ENCODE data around the gene TNS1.

TNS1 gene

DNA sequence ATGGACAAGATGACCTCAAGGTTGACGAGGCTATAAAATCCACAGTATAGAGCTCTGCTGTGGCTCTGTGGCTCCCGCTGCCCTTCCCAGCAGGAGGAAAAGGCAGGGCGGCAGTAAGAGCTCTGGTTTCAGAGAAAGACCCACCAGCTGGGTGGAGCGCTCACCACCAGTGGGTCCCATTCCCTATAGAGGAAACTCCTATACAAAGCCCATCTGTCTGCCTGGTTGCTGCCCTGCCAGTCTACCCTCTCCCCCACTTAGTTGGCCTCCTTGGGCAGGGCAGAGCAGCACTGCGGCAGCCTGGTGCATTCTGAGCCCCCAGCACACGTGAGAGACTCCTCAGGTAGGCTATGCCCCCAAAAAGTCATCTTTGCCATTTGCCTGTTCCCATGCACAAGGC is 26.5 kb downstream of the TNS1 start:
- Histone ChIP-seq H3K27me3 (ENCODE audit: insufficient read depth, poor library complexity, severe bottlenecking) (no peaks in the 10 kb centered on the region), H3K27ac (replicated peaks) (no peak overlapping the region), H3K4me3 (replicated peaks; ENCODE audit: insufficient read depth, low read length) (no peak overlapping the region)
- no peak for TF ChIP-seq POLR2AphosphoS5 (IDR thresholded peaks at IDR 0.05; ENCODE audit: low read depth)
- TF ChIP-seq, protein P1, sequence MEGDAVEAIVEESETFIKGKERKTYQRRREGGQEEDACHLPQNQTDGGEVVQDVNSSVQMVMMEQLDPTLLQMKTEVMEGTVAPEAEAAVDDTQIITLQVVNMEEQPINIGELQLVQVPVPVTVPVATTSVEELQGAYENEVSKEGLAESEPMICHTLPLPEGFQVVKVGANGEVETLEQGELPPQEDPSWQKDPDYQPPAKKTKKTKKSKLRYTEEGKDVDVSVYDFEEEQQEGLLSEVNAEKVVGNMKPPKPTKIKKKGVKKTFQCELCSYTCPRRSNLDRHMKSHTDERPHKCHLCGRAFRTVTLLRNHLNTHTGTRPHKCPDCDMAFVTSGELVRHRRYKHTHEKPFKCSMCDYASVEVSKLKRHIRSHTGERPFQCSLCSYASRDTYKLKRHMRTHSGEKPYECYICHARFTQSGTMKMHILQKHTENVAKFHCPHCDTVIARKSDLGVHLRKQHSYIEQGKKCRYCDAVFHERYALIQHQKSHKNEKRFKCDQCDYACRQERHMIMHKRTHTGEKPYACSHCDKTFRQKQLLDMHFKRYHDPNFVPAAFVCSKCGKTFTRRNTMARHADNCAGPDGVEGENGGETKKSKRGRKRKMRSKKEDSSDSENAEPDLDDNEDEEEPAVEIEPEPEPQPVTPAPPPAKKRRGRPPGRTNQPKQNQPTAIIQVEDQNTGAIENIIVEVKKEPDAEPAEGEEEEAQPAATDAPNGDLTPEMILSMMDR (IDR thresholded peaks at IDR 0.05; ENCODE audit: insufficient read depth, low read length): no peak
- no peak for TF ChIP-seq REST (IDR thresholded peaks at IDR 0.05; ENCODE audit: insufficient replicate concordance, low read depth)
- no peak for TF ChIP-seq SPI1 (IDR thresholded peaks at IDR 0.05; ENCODE audit: borderline replicate concordance, low read depth)
- TF ChIP-seq GABPA (IDR thresholded peaks at IDR 0.05; ENCODE audit: low read depth): no peak
- no peak for DNase-seq (ENCODE audit: low read depth in 1 of 2, low spot score in 1 of 2)

DNA sequence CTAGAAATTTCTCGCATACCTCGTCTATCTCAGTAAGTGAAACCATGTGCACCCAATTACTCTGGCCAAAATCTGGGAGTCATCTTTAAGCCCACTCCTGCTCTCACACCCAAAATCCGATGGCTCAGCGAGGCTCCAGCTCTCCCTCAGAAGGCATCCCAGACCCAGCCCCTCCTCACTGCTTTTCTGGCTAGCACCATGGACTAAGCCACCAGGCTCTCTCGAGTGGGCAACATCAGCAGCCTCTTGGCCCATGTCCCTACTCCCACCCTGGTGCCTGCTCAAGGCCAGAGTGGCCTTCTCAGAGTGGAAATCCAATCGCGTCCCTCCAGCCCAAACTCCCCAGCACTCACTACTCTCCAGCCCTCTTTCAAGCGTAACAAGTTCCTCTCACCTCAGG is 27.2 kb downstream of the TNS1 start:
- no peak for DNase-seq (ENCODE audit: low read depth in 1 of 2, low spot score in 1 of 2)
- TF ChIP-seq POLR2AphosphoS5 (IDR thresholded peaks at IDR 0.05; ENCODE audit: low read depth) (no peak), SPI1 (IDR thresholded peaks at IDR 0.05; ENCODE audit: borderline replicate concordance, low read depth) (no peak), GABPA (IDR thresholded peaks at IDR 0.05; ENCODE audit: low read depth) (no peak)
- TF ChIP-seq, protein P1 (IDR thresholded peaks at IDR 0.05; ENCODE audit: insufficient read depth, low read length): no peak
- Histone ChIP-seq H3K27ac (replicated peaks) (no peak overlapping the region), H3K4me3 (replicated peaks; ENCODE audit: insufficient read depth, low read length) (no peak overlapping the region), H3K27me3 (ENCODE audit: insufficient read depth, poor library complexity, severe bottlenecking) (no peaks in the 10 kb centered on the region)

- TF ChIP-seq, protein P1 (IDR thresholded peaks at IDR 0.05; ENCODE audit: insufficient read depth, low read length): no peak
- TF ChIP-seq POLR2AphosphoS5 (IDR thresholded peaks at IDR 0.05; ENCODE audit: low read depth): no peak
- TF ChIP-seq REST (IDR thresholded peaks at IDR 0.05; ENCODE audit: insufficient replicate concordance, low read depth): no peak
- no peak for TF ChIP-seq GABPA (IDR thresholded peaks at IDR 0.05; ENCODE audit: low read depth)
- no peak for TF ChIP-seq SPI1 (IDR thresholded peaks at IDR 0.05; ENCODE audit: borderline replicate concordance, low read depth)
- Histone ChIP-seq H3K27me3 (ENCODE audit: insufficient read depth, poor library complexity, severe bottlenecking) (no peaks in the 10 kb centered on the region), H3K4me3 (replicated peaks; ENCODE audit: insufficient read depth, low read length) (no peak overlapping the region), H3K27ac (replicated peaks) (no peak overlapping the region)
- DNase-seq (ENCODE audit: low read depth in 1 of 2, low spot score in 1 of 2): no peak
Measured at GRCh38 chr2:217974389-217975005, 28.3 kb downstream of the TNS1 start.
